HepG2 (cell line): ENCODE data around the gene SERTAD1. TPM values are rescaled to one million over a fixed set of nuclear protein-coding genes. Genes with fewer than 3 reads are reported as not detected.
A peak's percentile ranks its signal among the peaks of the same experiment; 100 is the strongest.

Source experiments
- ADNP ChIP-seq: sonication (generic); formaldehyde crosslinking; IDR thresholded peaks from 2 replicates; pipeline ENCODE4 v1.4.0; 2020; ENCODE audit warnings: missing genetic modification reagents
- ATAD3A ChIP-seq: sonication (generic); formaldehyde crosslinking; IDR thresholded peaks from 2 replicates; pipeline ENCODE4 v1.4.0; 2020; ENCODE audit warnings: missing genetic modification reagents
- MLXIP ChIP-seq: sonication (generic); formaldehyde crosslinking; IDR thresholded peaks from 2 replicates; pipeline ENCODE4 v1.9.0; 2021; ENCODE audit warnings: missing genetic modification reagents, borderline replicate concordance
- NCOA1 ChIP-seq: sonication (generic); formaldehyde crosslinking; IDR thresholded peaks from 2 replicates; pipeline ENCODE4 v1.9.0; 2021; ENCODE audit warnings: missing genetic modification reagents
- TEF ChIP-seq: sonication (generic); formaldehyde crosslinking; IDR thresholded peaks from 2 replicates; pipeline ENCODE4 v1.5.0; 2020; ENCODE audit warnings: missing genetic modification reagents
- ZBTB40 ChIP-seq, 2 experiments: fragments of 450-650 bp in 1 of 2; sonication (generic) in 1 of 2; formaldehyde crosslinking in 1 of 2; IDR thresholded peaks; 2 replicates each; pipeline versions ENCODE4 v1.6.1 to v1.8.0; 2016 to 2022; ENCODE audit warnings: antibody characterized with exemption in 1 of 2, mild to moderate bottlenecking in 1 of 2, missing genetic modification reagents in 1 of 2
- ZFY ChIP-seq: sonication (generic); formaldehyde crosslinking; IDR thresholded peaks from 2 replicates; pipeline ENCODE4 v1.4.0; 2020; ENCODE audit warnings: missing genetic modification reagents
- ZNF567 ChIP-seq: sonication (generic); formaldehyde crosslinking; IDR thresholded peaks from 2 replicates; pipeline ENCODE4 v1.8.1; 2023; ENCODE audit warnings: mild to moderate bottlenecking, missing genetic modification reagents, borderline replicate concordance
- ZNF800 ChIP-seq: sonication (generic); formaldehyde crosslinking; IDR thresholded peaks from 2 replicates; pipeline ENCODE4 v1.4.0; 2020; ENCODE audit warnings: missing genetic modification reagents
- polyA plus RNA-seq, 8 experiments: library from polyadenylated mRNA; depleted of rRNA in 3 of 8; stranded (reverse) in 7 of 8; unstranded in 1 of 8; fragments of >200 nt; fragmentation: Illumina TruSeq in 4 of 8; extraction: Trizol in 4 of 8; gene quantifications; 2 replicates each; pipeline versions ENCODE4 v1.2.1 to v1.2.3, GENCODE V29; 2011 to 2016; ENCODE audit warnings: low read depth in 4 of 8, missing spikeins in 1 of 8, mixed read lengths in 1 of 8; ENCODE audit not compliant: insufficient read depth in 1 of 8
- total RNA-seq, 5 experiments: library from RNA; depleted of rRNA; stranded (reverse); fragments of >200 nt; fragmentation: Illumina TruSeq; extraction: Trizol; gene quantifications; 2 replicates each; pipeline ENCODE4 v1.2.3, GENCODE V29; 2016; ENCODE audit warnings: low read depth in 1 of 5

The SERTAD1 gene
- total and polyA plus RNA-seq, 2 of the 13 experiments (the other 11 are each of a cell fraction or from before 2014, with no cell fraction given) = 4.3 to 4.5 TPM

- TF ChIP-seq ZBTB40 (IDR thresholded peaks at IDR 0.05) (no peak), ZBTB40 (CRISPR knock-in tag; IDR thresholded peaks at IDR 0.05) (no peak), ZNF567 (no peak; the same call in 1 of the 2 replicates), NCOA1 (CRISPR knock-in tag) (no peak), ATAD3A (CRISPR knock-in tag) (no peak), MLXIP (CRISPR knock-in tag) (no peak), ZFY (peak; percentile 77), TEF (CRISPR knock-in tag) (0 out of 2 replicates have a peak, but pooled peaks have one; percentile 37), ADNP (CRISPR knock-in tag) (no peak), ZNF800 (no peak)
These were observed 18.4 kb upstream of the SERTAD1 start, which contains the start of gene SERTAD3 (continued) for GRCh38 chr19:40444000-40444824.
